SK-N-SH (cell line): ENCODE measurements around the gene CRHBP.

Experiments
- CTCF ChIP-seq: fragments of 200-600 bp; sonication (generic); IDR thresholded peaks from 2 replicates; pipeline ENCODE4 v1.6.1; 2017; ENCODE audit warnings: antibody characterized with exemption, mild to moderate bottlenecking, moderate library complexity
- ELF1 ChIP-seq: IDR thresholded peaks from 2 replicates; pipeline ENCODE4 v1.4.0; 2012
- GATA2 ChIP-seq: sonication (generic); formaldehyde crosslinking; IDR thresholded peaks from 2 replicates; pipeline ENCODE4 v1.5.0; 2020; ENCODE audit warnings: mild to moderate bottlenecking, missing genetic modification reagents
- REST ChIP-seq: IDR thresholded peaks from 2 replicates; pipeline ENCODE4 v1.6.1; 2012; ENCODE audit warnings: mild to moderate bottlenecking, low read depth, low read length, moderate library complexity
- TEAD4 ChIP-seq: IDR thresholded peaks from 2 replicates; pipeline ENCODE4 v1.4.0; 2012; ENCODE audit warnings: mild to moderate bottlenecking, borderline replicate concordance; ENCODE audit not compliant: insufficient read depth
- TF ChIP-seq, protein P1 (sequence below): IDR thresholded peaks from 2 replicates; pipeline ENCODE4 v1.4.0; 2012; ENCODE audit warnings: low read depth

DNA sequence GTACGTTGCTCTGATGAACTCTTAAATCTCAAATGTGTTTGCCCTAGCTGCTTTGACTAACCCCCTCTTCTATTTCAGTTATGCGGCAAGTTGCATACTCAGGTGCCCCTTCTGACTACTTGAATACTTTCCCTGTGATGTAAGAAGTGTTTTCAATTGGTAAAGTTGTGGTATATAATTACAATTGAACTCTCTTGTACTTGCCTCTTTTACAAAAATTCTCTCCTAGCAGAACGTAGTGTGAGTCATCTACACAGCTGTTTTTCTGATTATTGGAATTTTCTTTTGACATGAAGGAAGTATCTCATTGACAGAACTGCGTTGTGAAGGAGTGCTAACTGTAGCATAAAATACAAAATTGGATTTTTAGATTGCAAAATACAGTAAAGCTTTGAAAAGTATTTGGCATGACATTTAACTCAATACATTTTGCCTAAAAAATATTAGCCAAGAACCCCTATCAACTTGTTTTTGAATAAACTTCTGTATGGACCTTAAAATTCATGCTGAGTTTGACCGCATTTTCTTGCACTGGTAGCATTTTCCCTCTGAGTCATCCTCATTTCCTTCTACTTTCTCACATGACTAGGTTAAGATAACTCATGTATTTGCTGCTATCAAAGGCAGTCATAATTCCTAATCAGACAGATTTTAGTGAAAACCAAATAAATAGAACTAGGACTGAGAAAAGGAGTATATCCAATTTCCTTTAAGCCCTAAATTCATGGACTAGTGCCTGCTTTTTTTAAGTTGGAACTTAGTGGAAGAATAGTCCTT, 6.3 kb downstream of the CRHBP start:
- TF ChIP-seq GATA2 (CRISPR knock-in tag) (no peak), TEAD4 (no peak), CTCF (no peak), REST (no peak), ELF1 (no peak)
- TF ChIP-seq, protein P1, sequence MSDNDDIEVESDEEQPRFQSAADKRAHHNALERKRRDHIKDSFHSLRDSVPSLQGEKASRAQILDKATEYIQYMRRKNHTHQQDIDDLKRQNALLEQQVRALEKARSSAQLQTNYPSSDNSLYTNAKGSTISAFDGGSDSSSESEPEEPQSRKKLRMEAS, result no peak
